HepG2 (cell line): ENCODE data around the gene PDGFRB. TPM values are rescaled to one million over a fixed set of nuclear protein-coding genes. Genes with fewer than 3 reads are reported as not detected.

Experiments
- ARNT ChIP-seq: fragments of 450-650 bp; IDR thresholded peaks from 2 replicates; pipeline ENCODE4 v1.6.1; 2017
- ELF1 ChIP-seq: sonication (generic); formaldehyde crosslinking; IDR thresholded peaks from 2 replicates; pipeline ENCODE4 v1.4.0; 2020; ENCODE audit warnings: missing genetic modification reagents
- FOXM1 ChIP-seq: sonication (generic); formaldehyde crosslinking; IDR thresholded peaks from 2 replicates; pipeline ENCODE4 v1.5.0; 2020; ENCODE audit warnings: missing genetic modification reagents
- HNRNPH1 ChIP-seq: fragments of 200-400 bp; formaldehyde crosslinking; optimal IDR thresholded peaks from 2 replicates; pipeline ENCODE3; 2017; ENCODE audit warnings: mild to moderate bottlenecking, low read depth, low read length
- IRF2 ChIP-seq: IDR thresholded peaks from 2 replicates; pipeline ENCODE4 v1.6.1; 2018; ENCODE audit warnings: missing genetic modification reagents, missing compliant biosample characterization
- KDM3A ChIP-seq: IDR thresholded peaks from 2 replicates; pipeline ENCODE4 v1.6.1; 2018; ENCODE audit warnings: low read depth, missing compliant biosample characterization
- KDM5A ChIP-seq: fragments of 200-600 bp; sonication (generic); IDR thresholded peaks from 2 replicates; pipeline ENCODE4 v1.7.0; 2018; ENCODE audit warnings: antibody characterized with exemption, mild to moderate bottlenecking, low read length, borderline replicate concordance
- MLLT10 ChIP-seq: sonication (generic); formaldehyde crosslinking; IDR thresholded peaks from 2 replicates; pipeline ENCODE4 v1.4.0; 2020; ENCODE audit warnings: missing genetic modification reagents
- NR2F1 ChIP-seq, 2 experiments: fragments of 450-650 bp in 1 of 2; formaldehyde crosslinking in 1 of 2; IDR thresholded peaks; 2 replicates each; pipeline versions ENCODE4 v1.5.0 to v1.6.1; 2016 to 2020; ENCODE audit warnings: mild to moderate bottlenecking in 1 of 2, missing compliant biosample characterization in 1 of 2, missing genetic modification reagents in 1 of 2, moderate library complexity in 1 of 2
- RFX1 ChIP-seq: fragments of 450-650 bp; IDR thresholded peaks from 2 replicates; pipeline ENCODE4 v1.6.1; 2017
- SRSF1 ChIP-seq: fragments of 200-400 bp; formaldehyde crosslinking; optimal IDR thresholded peaks from 2 replicates; pipeline ENCODE3; 2017; ENCODE audit warnings: mild to moderate bottlenecking, low read depth, low read length, moderate library complexity
- STAT5B ChIP-seq: sonication (generic); formaldehyde crosslinking; IDR thresholded peaks from 2 replicates; pipeline ENCODE4 v1.4.0; 2020; ENCODE audit warnings: missing genetic modification reagents
- TAF1 ChIP-seq: sonication (generic); formaldehyde crosslinking; IDR thresholded peaks from 2 replicates; pipeline ENCODE4 v1.4.0; 2020; ENCODE audit warnings: missing genetic modification reagents
- THAP11 ChIP-seq: IDR thresholded peaks from 2 replicates; pipeline ENCODE4 v1.6.1; 2016; ENCODE audit warnings: missing biosample characterization, missing genetic modification reagents
- TOE1 ChIP-seq: sonication (generic); formaldehyde crosslinking; IDR thresholded peaks from 2 replicates; pipeline ENCODE4 v1.4.0; 2020; ENCODE audit warnings: mild to moderate bottlenecking, missing genetic modification reagents
- YY1 ChIP-seq: IDR thresholded peaks from 2 replicates; pipeline ENCODE4 v1.6.1; 2011; ENCODE audit warnings: low read length, low read depth, moderate library complexity, mild to moderate bottlenecking; ENCODE audit not compliant: insufficient read depth, insufficient replicate concordance
- ZBTB39 ChIP-seq: sonication (generic); formaldehyde crosslinking; IDR thresholded peaks from 2 replicates; pipeline ENCODE4 v1.5.0; 2020; ENCODE audit warnings: missing genetic modification reagents
- ZFP41 ChIP-seq: sonication (generic); formaldehyde crosslinking; IDR thresholded peaks from 2 replicates; pipeline ENCODE4 v1.4.0; 2020; ENCODE audit warnings: mild to moderate bottlenecking, missing genetic modification reagents, borderline replicate concordance
- ZKSCAN5 ChIP-seq: sonication (generic); formaldehyde crosslinking; IDR thresholded peaks from 2 replicates; pipeline ENCODE4 v1.5.1; 2020; ENCODE audit warnings: mild to moderate bottlenecking, missing genetic modification reagents
- ZNF24 ChIP-seq: fragments of 450-650 bp; IDR thresholded peaks from 2 replicates; pipeline ENCODE4 v1.6.1; 2017; ENCODE audit warnings: antibody characterized with exemption, mild to moderate bottlenecking
- ZNF558 ChIP-seq: sonication (generic); formaldehyde crosslinking; IDR thresholded peaks from 2 replicates; pipeline ENCODE4 v1.9.0; 2022; ENCODE audit warnings: mild to moderate bottlenecking, missing genetic modification reagents, borderline replicate concordance
- ZNF775 ChIP-seq: sonication (generic); formaldehyde crosslinking; IDR thresholded peaks from 2 replicates; pipeline ENCODE4 v1.4.0; 2020; ENCODE audit warnings: missing genetic modification reagents, mild to moderate bottlenecking, moderate library complexity, borderline replicate concordance
- ZNF878 ChIP-seq: sonication (generic); formaldehyde crosslinking; IDR thresholded peaks from 2 replicates; pipeline ENCODE4 v1.8.1; 2023; ENCODE audit warnings: mild to moderate bottlenecking, missing genetic modification reagents, moderate library complexity
- polyA plus RNA-seq, 8 experiments: library from polyadenylated mRNA; depleted of rRNA in 3 of 8; stranded (reverse) in 7 of 8; unstranded in 1 of 8; fragments of >200 nt; fragmentation: Illumina TruSeq in 4 of 8; extraction: Trizol in 4 of 8; gene quantifications; 2 replicates each; pipeline versions ENCODE4 v1.2.1 to v1.2.3, GENCODE V29; 2011 to 2016; ENCODE audit warnings: low read depth in 4 of 8, missing spikeins in 1 of 8, mixed read lengths in 1 of 8; ENCODE audit not compliant: insufficient read depth in 1 of 8
- total RNA-seq, 5 experiments: library from RNA; depleted of rRNA; stranded (reverse); fragments of >200 nt; fragmentation: Illumina TruSeq; extraction: Trizol; gene quantifications; 2 replicates each; pipeline ENCODE4 v1.2.3, GENCODE V29; 2016; ENCODE audit warnings: low read depth in 1 of 5
- TF ChIP-seq, protein P1 (sequence below): sonication (generic); formaldehyde crosslinking; IDR thresholded peaks from one replicate; pipeline ENCODE4 v1.5.1; 2020; ENCODE audit warnings: mild to moderate bottlenecking, missing genetic modification reagents; ENCODE audit errors: not compliant biosample characterization

Gene PDGFRB
- total and polyA plus RNA-seq, 2 of the 13 experiments (the other 11 are each of a cell fraction or from before 2014, with no cell fraction given): 4.0 to 21.0 TPM

DNA sequence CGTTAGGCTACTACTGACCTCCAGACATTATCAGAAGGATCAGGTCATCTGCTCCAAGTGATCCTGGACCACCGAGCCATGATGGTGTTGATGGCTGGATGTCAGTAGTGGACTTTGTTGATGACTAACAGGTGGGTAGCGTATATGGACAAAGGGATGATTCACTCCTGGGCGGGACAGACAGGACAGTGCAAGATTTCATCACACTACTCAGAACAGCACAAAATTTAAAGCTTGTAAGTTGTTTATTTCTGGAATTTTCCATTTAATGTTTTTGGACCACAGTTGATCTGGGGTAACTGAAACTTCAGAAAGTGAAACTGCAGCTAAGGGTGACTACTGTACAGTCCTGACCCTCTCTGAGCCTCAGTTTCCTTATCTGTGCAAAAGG, 12.7 kb downstream of the PDGFRB start (continued):
- TF ChIP-seq ZBTB39 (CRISPR knock-in tag) (no peak), SRSF1 (no peak), ZNF775 (no peak), ZFP41 (CRISPR knock-in tag) (no peak), ZKSCAN5 (no peak), ZNF558 (CRISPR knock-in tag) (no peak), ELF1 (CRISPR knock-in tag) (no peak), IRF2 (CRISPR knock-in tag) (peak; percentile 68), ZNF24 (no peak), HNRNPH1 (no peak), KDM5A (no peak), THAP11 (peak; percentile 53; the same call in 1 of the 2 replicates), KDM3A (CRISPR knock-in tag) (0 out of 2 replicates have a peak, but pooled peaks have one; percentile 36), ARNT (no peak), MLLT10 (CRISPR knock-in tag) (no peak), TOE1 (CRISPR knock-in tag) (no peak), ZNF878 (CRISPR knock-in tag) (no peak), TAF1 (no peak), RFX1 (no peak), YY1 (no peak), FOXM1 (CRISPR knock-in tag) (no peak), STAT5B (no peak), NR2F1 (CRISPR knock-in tag; IDR thresholded peaks at IDR 0.05) (0 out of 4 replicates have a peak, but pooled peaks of 1 of the 2 experiments have one; percentile 14)
- TF ChIP-seq, protein P1, sequence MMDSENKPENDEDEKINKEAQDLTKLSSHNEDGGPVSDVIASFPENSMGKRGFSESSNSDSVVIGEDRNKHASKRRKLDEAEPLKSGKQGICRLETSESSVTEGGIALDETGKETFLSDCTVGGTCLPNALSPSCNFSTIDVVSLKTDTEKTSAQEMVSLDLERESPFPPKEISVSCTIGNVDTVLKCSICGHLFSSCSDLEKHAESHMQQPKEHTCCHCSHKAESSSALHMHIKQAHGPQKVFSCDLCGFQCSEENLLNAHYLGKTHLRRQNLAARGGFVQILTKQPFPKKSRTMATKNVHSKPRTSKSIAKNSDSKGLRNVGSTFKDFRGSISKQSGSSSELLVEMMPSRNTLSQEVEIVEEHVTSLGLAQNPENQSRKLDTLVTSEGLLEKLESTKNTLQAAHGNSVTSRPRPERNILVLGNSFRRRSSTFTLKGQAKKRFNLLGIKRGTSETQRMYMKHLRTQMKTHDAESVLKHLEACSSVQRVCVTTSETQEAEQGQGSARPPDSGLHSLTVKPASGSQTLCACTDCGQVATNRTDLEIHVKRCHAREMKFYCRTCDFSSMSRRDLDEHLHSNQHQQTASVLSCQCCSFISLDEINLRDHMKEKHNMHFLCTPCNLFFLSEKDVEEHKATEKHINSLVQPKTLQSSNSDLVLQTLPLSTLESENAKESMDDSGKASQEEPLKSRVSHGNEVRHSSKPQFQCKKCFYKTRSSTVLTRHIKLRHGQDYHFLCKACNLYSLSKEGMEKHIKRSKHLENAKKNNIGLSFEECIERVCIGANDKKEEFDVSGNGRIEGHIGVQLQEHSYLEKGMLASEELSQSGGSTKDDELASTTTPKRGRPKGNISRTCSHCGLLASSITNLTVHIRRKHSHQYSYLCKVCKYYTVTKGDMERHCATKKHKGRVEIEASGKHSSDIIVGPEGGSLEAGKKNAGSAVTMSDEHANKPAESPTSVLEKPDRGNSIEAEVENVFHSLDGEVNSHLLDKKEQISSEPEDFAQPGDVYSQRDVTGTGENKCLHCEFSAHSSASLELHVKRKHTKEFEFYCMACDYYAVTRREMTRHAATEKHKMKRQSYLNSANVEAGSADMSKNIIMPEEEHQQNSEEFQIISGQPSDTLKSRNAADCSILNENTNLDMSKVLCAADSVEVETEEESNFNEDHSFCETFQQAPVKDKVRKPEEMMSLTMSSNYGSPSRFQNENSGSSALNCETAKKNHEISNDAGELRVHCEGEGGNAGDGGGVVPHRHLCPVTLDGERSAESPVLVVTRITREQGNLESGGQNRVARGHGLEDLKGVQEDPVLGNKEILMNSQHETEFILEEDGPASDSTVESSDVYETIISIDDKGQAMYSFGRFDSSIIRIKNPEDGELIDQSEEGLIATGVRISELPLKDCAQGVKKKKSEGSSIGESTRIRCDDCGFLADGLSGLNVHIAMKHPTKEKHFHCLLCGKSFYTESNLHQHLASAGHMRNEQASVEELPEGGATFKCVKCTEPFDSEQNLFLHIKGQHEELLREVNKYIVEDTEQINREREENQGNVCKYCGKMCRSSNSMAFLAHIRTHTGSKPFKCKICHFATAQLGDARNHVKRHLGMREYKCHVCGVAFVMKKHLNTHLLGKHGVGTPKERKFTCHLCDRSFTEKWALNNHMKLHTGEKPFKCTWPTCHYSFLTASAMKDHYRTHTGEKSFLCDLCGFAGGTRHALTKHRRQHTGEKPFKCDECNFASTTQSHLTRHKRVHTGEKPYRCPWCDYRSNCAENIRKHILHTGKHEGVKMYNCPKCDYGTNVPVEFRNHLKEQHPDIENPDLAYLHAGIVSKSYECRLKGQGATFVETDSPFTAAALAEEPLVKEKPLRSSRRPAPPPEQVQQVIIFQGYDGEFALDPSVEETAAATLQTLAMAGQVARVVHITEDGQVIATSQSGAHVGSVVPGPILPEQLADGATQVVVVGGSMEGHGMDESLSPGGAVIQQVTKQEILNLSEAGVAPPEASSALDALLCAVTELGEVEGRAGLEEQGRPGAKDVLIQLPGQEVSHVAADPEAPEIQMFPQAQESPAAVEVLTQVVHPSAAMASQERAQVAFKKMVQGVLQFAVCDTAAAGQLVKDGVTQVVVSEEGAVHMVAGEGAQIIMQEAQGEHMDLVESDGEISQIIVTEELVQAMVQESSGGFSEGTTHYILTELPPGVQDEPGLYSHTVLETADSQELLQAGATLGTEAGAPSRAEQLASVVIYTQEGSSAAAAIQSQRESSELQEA (CRISPR knock-in tag): no peak
